ENCODE data around the gene RAB11FIP4. TPM values are rescaled to one million over a fixed set of nuclear protein-coding genes. Genes with fewer than 3 reads are reported as not detected.

The RAB11FIP4 gene
- total and polyA plus RNA-seq, 2 donors from 2014 or later: 10.0 to 32.5 TPM

- Histone ChIP-seq H3K4me3 (ENCODE audit: low read length in 3 of 3) (no peak overlapping the region), H3K27ac (ENCODE audit: low read depth in 2 of 2, low read length in 2 of 2) (no peak overlapping the region), H3K4me1 (ENCODE audit: control insufficient read depth in 2 of 3, insufficient read depth in 2 of 3, low read depth in 1 of 3, low read length in 3 of 3) (peaks cover 0 to 11% (median 5%) of the 10 kb centered on the region in 3 donors), H3K9ac (ENCODE audit: low read length in 3 of 3) (no peak overlapping the region), H3K36me3 (ENCODE audit: control insufficient read depth in 2 of 3, insufficient read depth in 3 of 3, low read length in 3 of 3) (no peaks in the 10 kb centered on the region), H3K9me3 (ENCODE audit: control insufficient read depth in 2 of 3, insufficient read depth in 1 of 3, low read length in 3 of 3) (no peaks in the 10 kb centered on the region), H3K27me3 (ENCODE audit: control insufficient read depth, insufficient read depth, low read length) (no peaks in the 10 kb centered on the region)
- TF ChIP-seq CTCF (IDR thresholded peaks at IDR 0.05; ENCODE audit: borderline replicate concordance, extremely low read depth, insufficient read depth): no peak
- intact Hi-C loops (cut with DNase I): no loop called here
- DNase-seq: no peak
- FAIRE-seq: no peak
These were observed 182.4 kb downstream of the RAB11FIP4 start for GRCh38 chr17:31573861-31574260.

- Histone ChIP-seq H3K4me1 (ENCODE audit: control insufficient read depth in 2 of 3, insufficient read depth in 2 of 3, low read depth in 1 of 3, low read length in 3 of 3) (peaks cover 0 to 11% (median 5%) of the 10 kb centered on the region in 3 donors), H3K9me3 (ENCODE audit: control insufficient read depth in 2 of 3, insufficient read depth in 1 of 3, low read length in 3 of 3) (no peaks in the 10 kb centered on the region), H3K36me3 (ENCODE audit: control insufficient read depth in 2 of 3, insufficient read depth in 3 of 3, low read length in 3 of 3) (no peaks in the 10 kb centered on the region), H3K27me3 (ENCODE audit: control insufficient read depth, insufficient read depth, low read length) (no peaks in the 10 kb centered on the region), H3K4me3 (ENCODE audit: low read length in 3 of 3) (no peak overlapping the region), H3K9ac (ENCODE audit: low read length in 3 of 3) (no peak overlapping the region), H3K27ac (ENCODE audit: low read depth in 2 of 2, low read length in 2 of 2) (no peak overlapping the region)
- no peak for DNase-seq
- intact Hi-C loops (cut with DNase I): no loop called here
- no peak for TF ChIP-seq CTCF (IDR thresholded peaks at IDR 0.05; ENCODE audit: borderline replicate concordance, extremely low read depth, insufficient read depth)
- FAIRE-seq: no peak
These were observed 183.0 kb downstream of the RAB11FIP4 start for GRCh38 chr17:31574458-31574857.

GRCh38 chr17:31575043-31575442, 183.6 kb downstream of the RAB11FIP4 start:
- Histone ChIP-seq H3K9ac (ENCODE audit: low read length in 3 of 3) (no peak overlapping the region), H3K27me3 (ENCODE audit: control insufficient read depth, insufficient read depth, low read length) (no peaks in the 10 kb centered on the region), H3K36me3 (ENCODE audit: control insufficient read depth in 2 of 3, insufficient read depth in 3 of 3, low read length in 3 of 3) (no peaks in the 10 kb centered on the region), H3K9me3 (ENCODE audit: control insufficient read depth in 2 of 3, insufficient read depth in 1 of 3, low read length in 3 of 3) (no peaks in the 10 kb centered on the region), H3K4me3 (ENCODE audit: low read length in 3 of 3) (no peak overlapping the region), H3K4me1 (ENCODE audit: control insufficient read depth in 2 of 3, insufficient read depth in 2 of 3, low read depth in 1 of 3, low read length in 3 of 3) (peaks cover 0 to 11% (median 5%) of the 10 kb centered on the region in 3 donors), H3K27ac (ENCODE audit: low read depth in 2 of 2, low read length in 2 of 2) (no peak overlapping the region)
- DNase-seq: no peak
- intact Hi-C loops (cut with DNase I): no loop called here
- no peak for FAIRE-seq
- no peak for TF ChIP-seq CTCF (IDR thresholded peaks at IDR 0.05; ENCODE audit: borderline replicate concordance, extremely low read depth, insufficient read depth)

- TF ChIP-seq CTCF (IDR thresholded peaks at IDR 0.05; ENCODE audit: borderline replicate concordance, extremely low read depth, insufficient read depth): no peak
- no peak for FAIRE-seq
- H3K27ac ChIP-seq (ENCODE audit: low read depth in 2 of 2, low read length in 2 of 2): peak overlapping the region in 1 of 2 donors; percentile 7
These were observed 187.8 kb downstream of the RAB11FIP4 start for GRCh38 chr17:31579265-31579664.

More at GRCh38 chr17:31579265-31579664, 187.8 kb downstream of the RAB11FIP4 start:
- Histone ChIP-seq H3K9me3 (ENCODE audit: control insufficient read depth in 2 of 3, insufficient read depth in 1 of 3, low read length in 3 of 3) (no peaks in the 10 kb centered on the region), H3K36me3 (ENCODE audit: control insufficient read depth in 2 of 3, insufficient read depth in 3 of 3, low read length in 3 of 3) (no peaks in the 10 kb centered on the region), H3K4me1 (ENCODE audit: control insufficient read depth in 2 of 3, insufficient read depth in 2 of 3, low read depth in 1 of 3, low read length in 3 of 3) (peaks cover 0 to 19% (median 0%) of the 10 kb centered on the region in 3 donors), H3K4me3 (ENCODE audit: low read length in 3 of 3) (no peak overlapping the region), H3K9ac (ENCODE audit: low read length in 3 of 3) (no peak overlapping the region), H3K27me3 (ENCODE audit: control insufficient read depth, insufficient read depth, low read length) (no peaks in the 10 kb centered on the region)
- no peak for DNase-seq
- intact Hi-C loops (cut with DNase I): no loop called here

Measured in kidney (tissue), 14 donors.